GM21515 (cell line): ENCODE data around the gene CLPTM1L.
"Not testable (repeated sequence)": the region's sequence is repeated elsewhere in the genome, so short reads cannot be mapped to it uniquely, and the experiment has no call there.

Experiments used
- ATAC-seq: cut with Tn5 transposase; IDR thresholded peaks from one replicate; pipeline ENCODE4 v1.9.1; 2021; ENCODE audit not compliant: unreplicated experiment

Gene CLPTM1L

DNA sequence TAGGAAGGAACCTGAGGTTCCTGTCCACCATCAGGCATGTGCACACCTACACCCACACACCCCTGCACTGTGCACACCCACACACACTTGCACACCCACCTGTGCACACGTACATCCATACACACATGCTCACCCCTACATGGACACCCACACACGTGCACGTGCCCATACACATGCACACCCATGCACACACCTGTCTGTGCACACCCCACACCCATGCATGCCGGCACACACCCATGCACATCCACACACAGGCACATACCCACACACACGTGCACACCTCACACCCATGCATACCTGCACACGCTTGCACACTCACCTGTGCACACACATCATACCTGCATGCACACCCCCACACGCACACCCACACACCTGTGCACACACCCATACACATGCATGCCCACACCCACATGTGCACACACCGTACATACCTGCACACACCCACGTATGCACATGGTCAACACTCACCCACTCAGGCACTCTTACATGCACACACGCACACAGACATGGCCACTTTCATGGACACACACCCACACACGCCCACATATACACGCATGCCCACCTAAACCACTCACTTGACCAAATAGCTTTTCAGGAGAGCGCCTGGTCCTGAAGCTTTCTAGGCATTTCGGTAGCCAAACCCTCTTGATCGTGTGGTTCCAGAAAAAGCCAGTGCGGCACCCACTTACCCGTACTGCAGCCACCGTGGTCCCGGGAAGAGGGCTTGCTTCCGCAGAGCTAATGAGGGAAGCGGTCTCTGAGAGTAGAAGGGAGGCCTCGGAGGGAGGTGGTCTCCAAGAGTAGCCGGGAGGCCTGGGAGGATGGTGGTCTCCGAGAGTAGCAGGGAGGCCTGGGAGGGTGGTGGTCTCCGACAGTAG, 36.7 kb upstream of the CLPTM1L start:
- ATAC-seq, result no peak

DNA sequence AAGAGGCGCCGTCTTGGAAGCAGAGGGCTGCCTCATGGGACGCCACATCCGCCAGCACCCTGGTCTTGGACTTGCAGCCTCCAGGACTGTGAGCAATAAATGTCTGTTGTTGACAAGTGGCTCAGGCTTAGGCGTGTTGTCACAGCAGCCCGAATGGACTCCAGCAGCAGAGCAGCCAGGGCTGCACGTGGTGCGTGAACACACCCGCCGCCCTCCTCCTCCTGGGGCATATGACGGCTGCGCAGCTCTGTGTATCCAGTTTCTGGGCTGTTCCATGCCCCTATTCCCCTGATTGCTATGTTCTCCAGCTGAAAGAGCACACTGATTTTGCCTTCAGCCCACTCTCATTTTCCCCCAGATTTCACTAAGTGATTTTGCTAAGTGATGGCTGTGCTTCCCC, 36.0 kb upstream of the CLPTM1L start:
- no peak for ATAC-seq

DNA sequence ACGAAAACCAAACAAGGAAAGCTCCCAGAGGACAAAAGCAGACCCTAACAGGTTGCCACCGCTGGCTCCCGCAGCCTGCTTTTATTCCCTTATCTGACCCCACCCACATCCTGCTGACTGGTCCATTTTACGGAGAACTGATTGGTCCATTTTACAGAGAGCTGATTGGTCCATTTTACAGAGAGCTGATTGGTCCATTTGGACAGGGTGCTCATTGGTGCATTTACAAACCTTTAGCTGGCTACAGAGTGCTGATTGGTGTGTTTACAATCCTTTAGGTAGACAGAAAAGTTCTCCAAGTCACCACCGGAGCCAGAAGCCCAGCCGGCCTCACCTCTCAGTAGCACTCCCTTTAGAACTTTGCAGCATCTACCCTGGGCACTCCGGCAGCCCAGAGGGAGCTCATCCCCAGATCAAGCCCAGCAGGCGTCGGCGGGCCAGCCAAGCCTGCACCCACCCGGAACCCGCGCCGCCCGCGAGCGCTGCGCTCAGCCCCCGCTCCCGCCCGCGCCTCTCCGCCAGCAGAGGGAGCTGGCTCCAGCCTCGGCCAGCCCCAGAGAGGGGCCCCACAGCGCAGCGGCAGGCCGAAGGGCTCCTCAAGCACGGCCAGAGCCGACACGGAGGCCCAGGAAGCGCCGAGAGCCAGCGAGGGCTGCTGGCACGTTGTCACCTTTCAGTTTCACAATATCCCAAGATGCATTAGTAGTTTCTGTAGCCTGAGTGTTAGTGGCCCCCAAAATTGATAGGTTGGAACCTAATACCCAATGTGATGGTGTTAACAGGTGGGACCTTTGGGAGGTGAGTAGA, 35.3 kb upstream of the CLPTM1L start:
- peak; percentile 78 for ATAC-seq

DNA sequence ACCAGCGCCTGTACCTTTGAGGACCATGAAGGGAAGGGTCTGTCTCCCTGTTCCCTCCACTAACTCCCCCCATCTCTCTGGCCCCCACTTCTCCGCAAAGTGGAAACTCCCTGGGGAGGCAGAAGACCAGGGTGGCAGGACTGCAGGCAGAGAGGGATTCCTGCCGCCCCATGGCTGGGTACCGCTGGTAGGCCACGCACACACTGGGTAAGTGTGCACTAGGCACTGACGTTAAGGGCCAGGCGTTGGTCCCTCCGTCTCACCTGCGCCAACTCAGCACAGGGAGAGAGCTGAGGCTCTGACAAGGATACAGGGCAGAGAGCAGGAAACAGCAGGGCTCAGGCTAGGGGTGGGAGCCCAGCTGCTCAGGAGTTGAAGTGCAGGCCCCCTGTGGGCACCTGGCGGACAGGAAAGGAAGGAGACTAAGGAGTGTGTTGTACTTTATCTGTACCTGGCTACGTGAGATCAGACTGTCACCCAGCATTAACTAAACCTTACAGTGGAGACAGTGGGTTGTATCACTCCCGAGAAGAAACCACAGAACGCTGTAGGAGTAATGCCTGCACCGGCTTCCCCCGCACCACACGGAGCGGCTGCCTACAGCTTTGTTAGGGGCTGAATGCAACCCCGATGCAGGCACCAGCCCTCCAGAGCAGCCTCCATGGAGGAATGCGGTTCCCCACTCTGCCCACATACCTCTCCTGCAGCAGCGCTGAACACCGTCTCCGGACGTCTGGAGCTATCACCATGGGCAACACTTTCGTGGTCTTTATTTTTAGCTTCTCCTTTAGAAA, 34.2 kb upstream of the CLPTM1L start:
- ATAC-seq, result no peak

DNA sequence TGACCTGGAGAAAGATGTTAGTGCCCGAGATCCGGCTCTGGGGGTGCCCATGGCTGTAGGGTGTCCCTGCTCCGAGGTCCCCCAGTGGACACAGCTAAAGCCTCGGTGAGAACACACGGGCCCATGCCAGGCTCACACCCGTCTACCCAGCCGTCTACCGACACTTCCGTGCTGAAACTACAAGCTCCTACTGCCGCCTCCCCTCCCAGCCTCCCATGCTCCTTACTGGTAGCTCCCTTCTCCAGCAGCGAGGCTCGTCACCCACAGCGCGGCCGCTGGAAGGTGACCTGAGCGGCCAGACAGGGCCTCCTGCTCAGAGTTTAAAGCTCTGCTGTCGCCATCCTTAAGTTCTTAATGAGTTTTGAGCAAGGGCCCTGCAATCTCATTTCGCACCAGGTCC, 33.2 kb upstream of the CLPTM1L start:
- no peak for ATAC-seq

DNA sequence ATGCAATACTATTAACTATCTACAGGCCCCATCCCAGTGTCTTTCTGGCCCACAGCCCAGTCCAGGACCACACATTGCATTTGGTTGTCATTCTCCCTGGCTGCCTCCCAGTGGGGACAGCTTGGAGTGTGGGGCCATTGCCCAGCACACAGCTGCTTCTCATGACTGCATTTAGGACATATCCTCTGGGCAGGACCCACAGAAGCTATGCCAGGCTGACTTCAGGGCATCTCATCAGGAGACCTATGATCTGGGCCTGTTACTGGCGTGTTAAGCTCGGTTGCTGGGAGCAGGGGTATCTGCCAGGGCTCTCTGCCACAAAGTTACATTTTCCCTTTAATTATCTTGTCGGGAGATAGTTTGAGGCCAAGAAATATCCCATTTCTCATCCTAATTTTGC, 32.1 kb upstream of the CLPTM1L start:
- ATAC-seq, result no peak

DNA sequence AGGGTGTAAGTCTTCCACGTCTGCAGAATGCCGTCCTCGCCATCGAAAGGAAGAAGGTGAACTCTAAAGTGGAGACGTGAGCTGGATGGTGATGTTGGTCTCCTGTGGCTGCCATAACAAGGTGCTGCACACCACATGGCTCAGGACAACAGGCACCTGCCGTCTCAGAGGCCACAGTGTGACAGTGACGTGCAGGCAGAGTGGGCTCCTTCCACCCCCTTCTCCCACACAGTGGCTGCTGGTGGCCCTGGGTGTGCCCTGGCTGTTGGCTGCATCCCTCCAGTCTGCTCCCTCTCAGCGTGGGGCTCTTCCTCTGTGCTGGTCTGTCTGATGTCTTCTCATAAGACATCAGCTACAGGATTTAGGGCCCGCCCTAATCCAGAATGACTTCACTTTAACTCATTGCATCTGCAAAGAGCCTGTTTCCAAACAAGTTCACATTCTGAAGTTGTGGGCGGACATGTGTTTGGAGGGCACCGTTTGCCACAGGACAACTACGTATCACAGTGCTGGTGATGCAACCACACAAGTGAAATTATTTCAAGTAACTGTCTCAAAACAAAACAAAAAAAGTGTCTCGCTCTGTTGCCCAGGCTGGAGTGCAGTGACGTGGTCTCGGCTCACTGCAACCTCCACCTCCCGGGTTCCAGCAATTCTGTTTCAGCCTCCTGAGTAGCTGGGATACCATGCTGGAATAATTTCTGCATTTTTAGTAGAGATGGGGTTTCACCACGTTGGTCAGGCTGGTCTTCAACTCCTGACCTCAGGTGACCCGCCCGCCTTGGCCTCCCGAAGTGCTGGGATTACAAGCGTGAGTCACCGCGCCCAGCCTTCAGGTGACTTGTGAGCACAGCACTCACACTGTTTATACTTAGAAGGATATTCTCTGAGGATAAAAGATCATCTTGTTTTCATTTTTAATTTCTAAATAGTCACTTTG, 31.2 kb upstream of the CLPTM1L start:
- no peak for ATAC-seq

DNA sequence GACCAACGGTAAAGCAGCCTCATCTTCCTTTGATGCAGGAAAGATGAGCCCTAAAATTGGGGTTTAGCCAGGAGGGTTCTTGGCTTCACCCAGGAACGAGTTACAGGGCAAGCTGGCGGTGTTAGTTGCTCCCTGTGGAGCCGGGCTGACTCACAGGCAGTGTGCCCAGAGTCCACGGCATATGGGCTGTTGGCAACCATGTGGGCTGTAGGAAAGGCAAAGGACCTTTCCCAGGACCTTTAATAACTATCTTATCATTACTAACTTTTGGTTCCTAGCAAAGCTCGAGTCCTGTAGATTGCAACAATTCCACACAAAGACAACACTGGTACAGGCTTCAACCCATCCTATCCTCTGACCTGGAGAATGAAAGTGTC, 29.8 kb upstream of the CLPTM1L start:
- no peak for ATAC-seq

DNA sequence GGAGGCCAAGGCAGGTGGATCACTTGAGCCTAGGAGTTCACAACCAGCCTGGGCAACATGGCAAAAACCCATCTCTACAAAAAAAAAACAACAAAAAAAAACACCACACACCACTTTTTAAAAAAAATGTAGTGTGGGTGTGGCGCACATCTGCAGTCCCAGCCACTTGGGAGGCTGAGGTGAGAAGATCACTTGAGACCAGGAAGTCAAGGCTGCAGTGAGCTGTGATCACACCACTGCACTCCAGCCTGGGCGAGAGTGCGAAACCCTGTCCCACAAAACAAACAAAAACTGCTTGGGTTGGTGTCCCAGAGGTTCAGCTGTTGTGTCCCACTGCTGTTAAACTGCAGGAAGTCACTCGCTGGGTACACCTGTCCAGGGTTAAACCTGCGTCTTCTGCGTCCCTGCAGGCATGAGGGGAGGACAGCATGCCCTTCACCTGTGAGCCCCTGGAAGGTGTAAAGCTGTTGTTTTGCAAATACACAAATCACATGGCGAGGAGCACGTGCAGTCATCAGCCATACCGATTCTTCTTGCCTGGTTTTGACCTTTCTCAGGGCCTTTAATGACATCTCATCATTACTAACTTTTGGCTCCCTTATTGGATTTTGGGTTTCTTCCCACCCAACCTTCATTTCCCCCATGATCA, 29.3 kb upstream of the CLPTM1L start:
- ATAC-seq, result no peak

DNA sequence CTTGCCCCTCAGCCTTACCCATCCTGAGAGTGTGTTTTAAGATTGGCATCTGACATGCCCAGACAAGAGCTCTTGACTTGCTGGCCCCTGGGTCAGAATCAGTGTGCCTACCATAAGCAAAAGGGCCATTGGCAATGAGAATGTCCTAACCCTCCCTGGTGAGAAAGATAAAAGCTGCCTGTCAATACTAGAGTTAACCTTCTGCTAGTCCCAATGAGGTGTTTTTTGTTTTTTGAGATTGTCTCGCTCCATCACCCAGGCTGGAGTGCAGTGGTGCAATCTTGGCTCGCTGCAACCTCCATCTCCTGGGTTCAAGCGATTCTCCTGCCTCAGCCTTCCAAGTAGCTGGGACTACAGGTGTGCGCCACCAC, 27.1 kb upstream of the CLPTM1L start:
- not testable (repeated sequence) for ATAC-seq

DNA sequence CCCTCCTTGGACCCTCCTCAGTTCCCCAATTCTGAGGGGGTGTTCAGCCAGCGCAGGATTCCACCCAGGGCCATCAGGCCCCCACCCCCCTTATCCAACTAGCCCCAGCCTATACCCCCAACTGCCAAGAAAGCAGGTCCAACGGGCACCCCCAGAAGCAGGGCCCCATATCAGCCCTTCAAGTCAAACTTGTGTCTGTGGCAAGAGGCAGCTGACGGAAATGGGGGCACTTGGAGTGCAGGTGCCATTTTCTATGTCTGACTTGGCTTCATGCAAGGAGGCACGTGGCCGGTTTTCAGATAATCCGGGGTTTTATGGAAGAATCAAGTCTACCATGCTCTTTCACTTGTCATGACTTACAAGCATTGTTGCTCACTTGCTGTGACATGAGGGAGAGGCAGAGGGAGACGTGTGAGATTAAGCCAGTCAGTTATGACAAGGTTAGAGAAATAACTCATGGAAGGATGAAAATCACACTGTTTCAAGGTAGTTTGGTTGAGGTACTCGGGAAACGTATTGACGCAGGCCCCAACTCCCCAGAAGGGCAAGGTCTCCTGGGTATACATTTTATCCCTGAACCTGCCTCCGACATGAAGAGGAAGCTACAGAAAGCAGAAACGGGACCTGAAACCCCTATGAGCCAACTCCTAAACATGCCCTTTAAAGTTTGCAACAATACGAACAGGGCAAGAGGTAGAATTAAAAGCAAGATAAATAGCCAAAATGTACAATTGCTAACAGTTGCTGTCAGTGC, 26.5 kb upstream of the CLPTM1L start:
- ATAC-seq, result no peak

DNA sequence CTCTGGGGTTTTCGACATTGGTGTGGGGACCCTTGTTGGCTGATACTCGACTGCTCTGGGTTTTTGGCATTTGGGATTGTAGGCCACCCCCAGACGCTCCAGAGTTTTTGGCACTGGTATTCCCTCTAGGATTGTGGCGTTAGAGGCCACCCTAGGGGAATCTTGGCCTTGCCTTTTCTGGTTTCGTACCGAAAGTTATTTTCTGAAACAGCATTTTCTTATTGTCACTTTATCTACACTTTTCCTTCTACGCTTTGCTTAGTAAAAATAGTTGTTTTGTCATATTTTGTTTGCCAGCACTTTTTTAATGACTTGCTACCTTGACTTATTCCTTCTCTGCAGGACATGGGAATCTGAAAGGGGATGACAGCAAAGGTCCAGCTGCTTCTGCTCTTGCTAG, 25.1 kb upstream of the CLPTM1L start:
- no peak for ATAC-seq

DNA sequence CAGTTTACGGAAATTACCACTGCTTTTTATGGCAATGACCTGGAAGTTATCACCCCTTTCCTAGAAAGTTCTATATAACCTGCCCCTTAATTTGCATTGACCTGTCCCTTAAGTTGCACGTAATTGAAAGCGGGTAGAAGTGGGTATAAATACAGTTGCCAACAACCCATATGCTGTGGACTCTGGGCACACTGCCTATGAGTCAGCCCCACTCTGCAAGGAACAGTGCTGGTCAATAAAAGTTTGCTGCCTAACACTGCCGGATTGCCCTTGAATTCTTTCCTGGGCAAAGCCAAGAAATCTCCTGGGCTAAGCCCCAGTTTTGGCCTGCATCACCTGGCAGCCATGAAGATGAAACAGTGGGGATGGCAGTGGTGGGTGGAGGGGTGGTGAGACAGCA, 23.9 kb upstream of the CLPTM1L start:
- ATAC-seq, result no peak

DNA sequence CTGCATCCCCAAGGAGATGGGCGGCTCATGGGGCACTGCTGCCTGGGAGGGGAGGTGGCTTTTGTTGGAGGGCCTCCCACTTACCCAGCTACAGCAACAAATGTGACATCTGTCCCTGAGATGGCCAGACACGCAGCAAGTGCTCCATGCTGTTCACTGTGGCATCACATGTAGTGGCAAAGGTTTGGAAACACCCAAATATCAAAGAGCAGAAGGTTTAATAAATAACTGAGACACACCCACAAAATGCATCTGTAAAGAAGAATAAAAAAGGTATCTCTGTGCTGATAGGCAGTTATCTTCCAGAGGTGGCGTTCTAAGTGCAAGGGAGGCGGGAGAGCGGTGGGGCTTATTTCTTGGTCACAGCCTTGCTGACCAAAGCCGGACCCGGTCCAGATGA, 23.3 kb upstream of the CLPTM1L start:
- no peak for ATAC-seq

DNA sequence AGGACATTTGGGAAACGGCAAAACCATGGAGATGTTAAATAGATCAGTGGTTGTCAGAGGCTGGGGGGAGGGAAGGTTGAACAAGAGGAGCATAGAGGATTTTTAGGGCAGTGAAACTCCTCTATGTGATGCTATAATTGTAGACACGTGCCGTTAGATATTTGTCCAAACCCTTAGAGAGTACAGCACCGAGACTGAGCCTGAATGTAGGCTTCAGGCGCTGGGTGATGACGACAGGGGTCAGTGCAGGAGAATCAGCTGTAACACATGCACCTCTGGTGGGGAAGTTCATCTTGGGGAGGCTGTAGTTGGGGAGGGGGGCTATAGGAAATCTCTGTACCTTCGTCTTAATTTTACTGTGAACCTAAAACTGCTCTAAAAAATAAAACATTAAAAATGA, 22.2 kb upstream of the CLPTM1L start:
- ATAC-seq, result no peak

DNA sequence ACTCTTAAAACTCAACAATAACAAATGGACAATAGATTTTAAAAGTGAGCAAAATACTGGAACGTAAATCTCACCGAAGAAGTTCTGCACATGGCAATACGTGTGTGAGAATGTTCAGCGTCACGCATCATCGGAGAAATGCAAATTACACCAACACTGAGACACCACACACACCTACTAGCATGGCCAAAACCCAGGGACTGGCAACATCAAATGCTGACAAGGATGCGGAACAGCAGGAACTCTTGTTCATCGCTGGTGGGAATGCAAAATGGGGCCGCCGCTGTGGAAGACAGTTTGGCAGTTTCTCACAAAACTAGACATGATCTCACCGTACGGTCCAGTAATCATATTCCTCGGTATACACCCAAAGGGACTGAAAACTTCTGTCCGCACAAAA, 21.6 kb upstream of the CLPTM1L start:
- no peak for ATAC-seq

DNA sequence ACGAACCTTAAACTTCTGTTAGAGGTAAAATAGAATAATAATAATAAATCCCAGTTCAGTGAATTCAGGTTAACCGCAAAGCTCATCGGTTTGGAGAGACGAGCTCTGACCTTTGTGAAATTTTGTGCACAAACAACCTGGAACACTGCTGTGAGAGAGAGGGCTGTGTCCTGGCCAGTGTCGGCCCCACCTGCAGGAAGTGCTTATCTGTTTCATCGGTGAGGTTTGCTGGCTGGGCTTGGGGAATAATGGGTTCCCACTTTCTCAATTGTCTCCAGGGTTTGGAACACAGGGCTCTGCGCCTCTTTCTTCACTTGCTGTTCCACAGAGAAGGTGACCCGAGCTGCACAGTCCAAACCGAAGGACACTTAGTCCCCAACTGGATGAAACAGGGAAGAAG, 19.3 kb upstream of the CLPTM1L start:
- no peak for ATAC-seq

DNA sequence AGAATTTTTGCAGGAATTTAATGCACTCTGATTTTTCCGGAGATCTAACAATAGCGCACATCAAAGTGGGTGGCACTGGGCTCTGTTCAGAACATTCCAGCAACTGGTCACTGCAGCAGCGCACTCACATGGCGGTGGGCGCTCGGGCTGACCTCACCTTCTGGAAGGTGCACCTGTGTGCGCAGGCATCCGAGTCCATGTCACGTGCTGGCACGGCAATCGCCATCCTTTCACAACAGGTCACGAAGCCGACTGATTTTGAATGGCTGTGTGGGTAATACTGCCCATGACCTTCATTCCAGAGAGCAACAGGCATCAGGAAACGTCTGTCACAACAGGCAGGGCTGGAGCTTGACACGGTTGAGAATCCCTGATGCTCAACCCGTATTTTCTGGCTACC, 18.7 kb upstream of the CLPTM1L start:
- no peak for ATAC-seq

DNA sequence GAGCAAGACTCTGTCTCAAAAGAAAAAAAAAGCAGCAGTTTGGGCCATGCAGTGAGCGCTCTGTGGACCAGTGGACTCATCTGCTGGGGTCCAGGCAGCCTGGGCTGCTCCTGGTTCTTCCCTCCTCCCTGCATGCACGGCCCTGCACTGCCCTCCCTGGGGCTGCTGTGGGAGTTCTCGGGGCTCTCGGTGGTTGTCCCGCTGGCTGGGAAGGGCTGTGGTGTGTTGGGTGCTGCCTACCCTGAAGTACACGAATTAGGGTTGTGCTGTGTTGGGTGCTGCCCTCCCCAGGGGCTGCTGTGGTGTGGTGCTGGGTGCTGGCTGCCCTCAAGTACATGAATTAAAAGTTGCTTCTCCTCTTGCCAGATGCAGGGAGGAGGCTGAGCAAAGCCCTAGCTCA, 18.3 kb upstream of the CLPTM1L start:
- ATAC-seq, result no peak
